Ureter (tissue), 1 donor: ENCODE data around the gene B3GALT6. TPM values are rescaled to one million over a fixed set of nuclear protein-coding genes. Genes with fewer than 3 reads are reported as not detected.
"Not testable (repeated sequence)": the region's sequence is repeated elsewhere in the genome, so short reads cannot be mapped to it uniquely, and the experiment has no call there.

Experiments
- DNase-seq: peaks from one replicate; pipeline ENCODE4 v3.0.0-alpha.2; 2020; ENCODE audit warnings: low spot score
- total RNA-seq: library from RNA; stranded (reverse); gene quantifications from one replicate; pipeline ENCODE4 v1.2.4, GENCODE V29; 2023
- donor health status: DM: yes; HTN: yes; CAD: no.

The B3GALT6 gene
- 14.8 TPM for total RNA-seq

GRCh38 chr1:1232208-1232795, at the start of gene B3GALT6:
TSS of gene B3GALT6 (plus strand) at chr1:1232237. CDS start at chr1:1232279, 42 bp downstream.
- DNase-seq, result no peak

GRCh38 chr1:1182491-1183220, 49.4 kb upstream of the B3GALT6 start:
- DNase-seq, result no peak

GRCh38 chr1:1183221-1183747, 48.8 kb upstream of the B3GALT6 start:
- no peak for DNase-seq

- DNase-seq, result no peak
Measured at GRCh38 chr1:1183833-1184775, 47.9 kb upstream of the B3GALT6 start.

GRCh38 chr1:1185101-1185765, 46.8 kb upstream of the B3GALT6 start:
- DNase-seq, result no peak

GRCh38 chr1:1187938-1188337, 44.1 kb upstream of the B3GALT6 start:
- no peak for DNase-seq

GRCh38 chr1:1189111-1189510, 42.9 kb upstream of the B3GALT6 start:
- no peak for DNase-seq

GRCh38 chr1:1191734-1192133, 40.3 kb upstream of the B3GALT6 start:
- DNase-seq, result no peak

GRCh38 chr1:1194723-1195122, 37.3 kb upstream of the B3GALT6 start:
- DNase-seq, result no peak

- not testable (repeated sequence) for DNase-seq
Measured at GRCh38 chr1:1195726-1196125, 36.3 kb upstream of the B3GALT6 start.

GRCh38 chr1:1196431-1197187, 35.4 kb upstream of the B3GALT6 start:
- no peak for DNase-seq

GRCh38 chr1:1197188-1197500, 34.9 kb upstream of the B3GALT6 start:
- no peak for DNase-seq

- DNase-seq, result no peak
Measured at GRCh38 chr1:1197551-1198422, 34.2 kb upstream of the B3GALT6 start.

GRCh38 chr1:1198423-1199140, 33.5 kb upstream of the B3GALT6 start:
- no peak for DNase-seq

GRCh38 chr1:1199141-1199960, 32.7 kb upstream of the B3GALT6 start:
- no peak for DNase-seq

- DNase-seq, result no peak
Measured at GRCh38 chr1:1199961-1200875, 31.8 kb upstream of the B3GALT6 start.
